IPS-18a (cell line): ENCODE measurements around the gene AATF.
"Not testable (repeated sequence)": the region's sequence is repeated elsewhere in the genome, so short reads cannot be mapped to it uniquely, and the experiment has no call there.

Experiments used
- H3K27ac ChIP-seq: one replicate; pipeline ENCODE4 v1.5.1; 2013; ENCODE audit warnings: low read length
- H3K27me3 ChIP-seq: one replicate; pipeline ENCODE4 v1.6.1; 2013; ENCODE audit warnings: mild to moderate bottlenecking, low read length; ENCODE audit not compliant: control insufficient read depth, insufficient read depth
- H3K36me3 ChIP-seq: one replicate; pipeline ENCODE4 v1.6.1; 2013; ENCODE audit warnings: low read depth, low read length; ENCODE audit not compliant: control insufficient read depth
- H3K4me1 ChIP-seq: one replicate; pipeline ENCODE4 v1.6.1; 2013; ENCODE audit warnings: low read depth, low read length; ENCODE audit not compliant: control insufficient read depth
- H3K4me3 ChIP-seq: one replicate; pipeline ENCODE4 v1.5.1; 2013; ENCODE audit warnings: low read length
- H3K9ac ChIP-seq: one replicate; pipeline ENCODE4 v1.6.1; 2013; ENCODE audit warnings: mild to moderate bottlenecking, low read length, moderate library complexity
- H3K9me3 ChIP-seq: one replicate; pipeline ENCODE4 v1.6.1; 2013; ENCODE audit warnings: low read depth, low read length; ENCODE audit not compliant: control insufficient read depth

Gene AATF

GRCh38 chr17:37060094-37060493, 111.3 kb downstream of the AATF start:
- Histone ChIP-seq H3K27ac (no peak overlapping the region), H3K4me3 (no peak overlapping the region), H3K27me3 (no peaks in the 10 kb centered on the region), H3K9ac (no peak overlapping the region), H3K4me1 (peaks cover 29% of the 10 kb centered on the region), H3K9me3 (no peaks in the 10 kb centered on the region), H3K36me3 (peaks cover 4% of the 10 kb centered on the region)

GRCh38 chr17:37060928-37061327, 112.2 kb downstream of the AATF start:
- H3K27ac ChIP-seq = no peak overlapping the region
- H3K27me3 ChIP-seq = no peaks in the 10 kb centered on the region
- no peak overlapping the region for H3K9ac ChIP-seq
- H3K4me1 ChIP-seq = peaks cover 37% of the 10 kb centered on the region
- peaks cover 4% of the 10 kb centered on the region for H3K36me3 ChIP-seq
- no peak overlapping the region for H3K4me3 ChIP-seq
- H3K9me3 ChIP-seq = no peaks in the 10 kb centered on the region

GRCh38 chr17:37062021-37062420, 113.3 kb downstream of the AATF start:
- Histone ChIP-seq H3K27me3 (no peaks in the 10 kb centered on the region), H3K4me3 (no peak overlapping the region), H3K36me3 (peaks cover under 1% of the 10 kb centered on the region), H3K9me3 (no peaks in the 10 kb centered on the region), H3K27ac (no peak overlapping the region), H3K4me1 (peaks cover 48% of the 10 kb centered on the region), H3K9ac (no peak overlapping the region)

- H3K9me3 ChIP-seq = no peaks in the 10 kb centered on the region
- H3K4me3 ChIP-seq = no peak overlapping the region
- H3K9ac ChIP-seq = no peak overlapping the region
- H3K36me3 ChIP-seq = no peaks in the 10 kb centered on the region
- H3K4me1 ChIP-seq = peaks cover 60% of the 10 kb centered on the region
- H3K27ac ChIP-seq = no peak overlapping the region
- no peaks in the 10 kb centered on the region for H3K27me3 ChIP-seq
These were observed 115.5 kb downstream of the AATF start for GRCh38 chr17:37064206-37064605.

- no peaks in the 10 kb centered on the region for H3K27me3 ChIP-seq
- H3K9ac ChIP-seq = no peak overlapping the region
These were observed 116.2 kb downstream of the AATF start for GRCh38 chr17:37064956-37065355.

GRCh38 chr17:37065486-37066321, 117.0 kb downstream of the AATF start:
- Histone ChIP-seq H3K4me1 (peaks cover 55% of the 10 kb centered on the region), H3K27ac (peak overlapping the region; percentile 17), H3K9me3 (no peaks in the 10 kb centered on the region)

More at GRCh38 chr17:37064956-37065355, 116.2 kb downstream of the AATF start:
- no peaks in the 10 kb centered on the region for H3K36me3 ChIP-seq
- peaks cover 60% of the 10 kb centered on the region for H3K4me1 ChIP-seq
- no peak overlapping the region for H3K27ac ChIP-seq
- H3K4me3 ChIP-seq = no peak overlapping the region
- no peaks in the 10 kb centered on the region for H3K9me3 ChIP-seq

GRCh38 chr17:37066322-37067255, 117.8 kb downstream of the AATF start:
- Histone ChIP-seq H3K27ac (peak overlapping the region; percentile 17), H3K9ac (peak overlapping the region; percentile 18), H3K9me3 (no peaks in the 10 kb centered on the region), H3K36me3 (no peaks in the 10 kb centered on the region), H3K4me1 (peaks cover 54% of the 10 kb centered on the region), H3K4me3 (peak overlapping the region; percentile 19), H3K27me3 (no peaks in the 10 kb centered on the region)

More at GRCh38 chr17:37065486-37066321, 117.0 kb downstream of the AATF start:
- Histone ChIP-seq H3K36me3 (no peaks in the 10 kb centered on the region), H3K27me3 (no peaks in the 10 kb centered on the region), H3K4me3 (peak overlapping the region; percentile 19), H3K9ac (peak overlapping the region; percentile 18)

GRCh38 chr17:37067555-37068111, 118.9 kb downstream of the AATF start:
- Histone ChIP-seq H3K27me3 (no peaks in the 10 kb centered on the region), H3K4me1 (peaks cover 44% of the 10 kb centered on the region), H3K36me3 (no peaks in the 10 kb centered on the region), H3K9ac (no peak overlapping the region), H3K9me3 (no peaks in the 10 kb centered on the region), H3K4me3 (no peak overlapping the region), H3K27ac (no peak overlapping the region)

- Histone ChIP-seq H3K27me3 (no peaks in the 10 kb centered on the region), H3K27ac (no peak overlapping the region), H3K36me3 (no peaks in the 10 kb centered on the region), H3K4me1 (peaks cover 44% of the 10 kb centered on the region), H3K4me3 (no peak overlapping the region), H3K9me3 (no peaks in the 10 kb centered on the region), H3K9ac (no peak overlapping the region)
These were observed 119.5 kb downstream of the AATF start for GRCh38 chr17:37068266-37068665.

- H3K9ac ChIP-seq = no peak overlapping the region
- H3K27me3 ChIP-seq = no peaks in the 10 kb centered on the region
- H3K4me1 ChIP-seq = peaks cover 41% of the 10 kb centered on the region
- H3K36me3 ChIP-seq = no peaks in the 10 kb centered on the region
- H3K4me3 ChIP-seq = no peak overlapping the region
- H3K27ac ChIP-seq = no peak overlapping the region
- no peaks in the 10 kb centered on the region for H3K9me3 ChIP-seq
These were observed 120.3 kb downstream of the AATF start for GRCh38 chr17:37069087-37069486.

GRCh38 chr17:37073464-37073863, 124.7 kb downstream of the AATF start:
- H3K27me3 ChIP-seq, H3K4me3 ChIP-seq, H3K4me1 ChIP-seq, H3K27ac ChIP-seq, H3K36me3 ChIP-seq, H3K9ac ChIP-seq, H3K9me3 ChIP-seq: not testable (repeated sequence)
